Astrocyte (in vitro differentiated cells and primary cell): ENCODE data around the gene TCAIM. TPM values are rescaled to one million over a fixed set of nuclear protein-coding genes. Genes with fewer than 3 reads are reported as not detected.

ENCODE experiments used
- DNase-seq: peaks from one replicate; pipeline ENCODE4 v3.0.0-alpha.2; 2010; ENCODE audit warnings: low read depth
- FAIRE-seq: peaks from 2 replicates; lab custom pipeline; 2011; peaks lifted over from hg19 to GRCh38; lab: Jason Lieb, UNC
- H2AFZ ChIP-seq: 2 replicates; pipeline ENCODE4 v1.6.0; 2012; ENCODE audit warnings: low read depth, low read length, inconsistent platforms
- H3K27ac ChIP-seq: 2 replicates; pipeline ENCODE4 v1.5.1; 2011; ENCODE audit warnings: low read depth, low read length, inconsistent platforms
- H3K27me3 ChIP-seq: 2 replicates; pipeline ENCODE4 v1.6.0; 2011; ENCODE audit warnings: low read length, inconsistent platforms; ENCODE audit not compliant: insufficient read depth
- H3K36me3 ChIP-seq: 2 replicates; pipeline ENCODE4 v1.5.1; 2011; ENCODE audit warnings: low read length, inconsistent platforms; ENCODE audit not compliant: insufficient read depth
- H3K4me1 ChIP-seq: 2 replicates; pipeline ENCODE4 v1.5.1; 2011; ENCODE audit warnings: low read length, inconsistent platforms; ENCODE audit not compliant: insufficient read depth
- H3K4me2 ChIP-seq: 2 replicates; pipeline ENCODE4 v1.6.0; 2012; ENCODE audit warnings: low read length, inconsistent platforms
- H3K4me3 ChIP-seq: 2 replicates; pipeline ENCODE4 v1.5.1; 2011; ENCODE audit warnings: low read depth, mild to moderate bottlenecking, low read length, inconsistent platforms; ENCODE audit not compliant: insufficient read depth
- H3K79me2 ChIP-seq: 2 replicates; pipeline ENCODE4 v1.6.0; 2012; ENCODE audit warnings: mild to moderate bottlenecking, low read length, inconsistent platforms; ENCODE audit not compliant: insufficient read depth
- H3K9ac ChIP-seq: 2 replicates; pipeline ENCODE4 v1.6.0; 2012; ENCODE audit warnings: mild to moderate bottlenecking, low read length, inconsistent platforms
- H3K9me3 ChIP-seq: 2 replicates; pipeline ENCODE4 v1.5.1; 2012; ENCODE audit warnings: low read depth, mild to moderate bottlenecking, low read length, inconsistent platforms; ENCODE audit not compliant: insufficient read depth
- H4K20me1 ChIP-seq: 2 replicates; pipeline ENCODE4 v1.6.0; 2012; ENCODE audit warnings: low read length, inconsistent platforms; ENCODE audit not compliant: insufficient read depth
- H3K27ac Mint-ChIP-seq: one replicate; pipeline ENCODE4 v1.8.0; 2021; ENCODE audit warnings: mild to moderate bottlenecking, mixed read lengths; ENCODE audit not compliant: unreplicated experiment
- H3K27me3 Mint-ChIP-seq: one replicate; pipeline ENCODE4 v1.8.0; 2021; ENCODE audit warnings: low read depth, mixed read lengths; ENCODE audit not compliant: unreplicated experiment
- H3K36me3 Mint-ChIP-seq: one replicate; pipeline ENCODE4 v1.8.0; 2021; ENCODE audit warnings: low read depth, mixed read lengths; ENCODE audit not compliant: unreplicated experiment
- H3K4me1 Mint-ChIP-seq: one replicate; pipeline ENCODE4 v1.8.0; 2021; ENCODE audit warnings: low read depth, mixed read lengths; ENCODE audit not compliant: unreplicated experiment
- H3K4me3 Mint-ChIP-seq: one replicate; pipeline ENCODE4 v1.8.0; 2021; ENCODE audit warnings: mild to moderate bottlenecking, moderate library complexity, mixed read lengths; ENCODE audit not compliant: unreplicated experiment
- H3K9me3 Mint-ChIP-seq: one replicate; pipeline ENCODE4 v1.8.0; 2021; ENCODE audit warnings: mild to moderate bottlenecking, mixed read lengths; ENCODE audit not compliant: unreplicated experiment
- CTCF ChIP-seq: IDR thresholded peaks from 2 replicates; pipeline ENCODE4 v1.5.1; 2011; ENCODE audit warnings: low read depth, mild to moderate bottlenecking, inconsistent platforms, low read length, moderate library complexity; ENCODE audit not compliant: insufficient read depth
- EZH2 ChIP-seq: IDR thresholded peaks from 2 replicates; pipeline ENCODE4 v1.6.1; 2012; ENCODE audit warnings: mild to moderate bottlenecking, low read length, inconsistent platforms; ENCODE audit not compliant: insufficient read depth
- total RNA-seq: library from RNA; stranded (reverse); gene quantifications from 2 replicates; pipeline ENCODE4 v1.2.1, GENCODE V29; 2021

The TCAIM gene
- total RNA-seq, 1 donor from 2014 or later: 25.5 TPM

GRCh38 chr3:44442596-44443309 lies 104.2 kb downstream of the TCAIM start:
- H3K4me2 ChIP-seq: no peak overlapping the region
- H3K4me3 ChIP-seq: no peak overlapping the region
- TF ChIP-seq CTCF: no peak
- TF ChIP-seq EZH2: no peak
- FAIRE-seq (no peak), DNase-seq (no peak)
- H3K4me1 Mint-ChIP-seq: peaks cover 6% of the 10 kb centered on the region
- no peaks in the 10 kb centered on the region for H3K27me3 Mint-ChIP-seq
- H3K27me3 ChIP-seq: no peaks in the 10 kb centered on the region
- H3K27ac ChIP-seq: no peak overlapping the region
- H4K20me1 ChIP-seq: no peaks in the 10 kb centered on the region
- H3K79me2 ChIP-seq: peaks cover 4% of the 10 kb centered on the region
- H2AFZ ChIP-seq: no peak overlapping the region
- no peak overlapping the region for H3K27ac Mint-ChIP-seq
- peaks cover 25% of the 10 kb centered on the region for H3K9me3 ChIP-seq
- no peak overlapping the region for H3K9ac ChIP-seq
- H3K4me3 Mint-ChIP-seq: no peak overlapping the region
- H3K4me1 ChIP-seq: peaks cover 2% of the 10 kb centered on the region
- H3K36me3 ChIP-seq: peaks cover 28% of the 10 kb centered on the region
- peaks cover 41% of the 10 kb centered on the region for H3K36me3 Mint-ChIP-seq
- H3K9me3 Mint-ChIP-seq: peaks cover 15% of the 10 kb centered on the region

GRCh38 chr3:44444437-44444836 lies 105.9 kb downstream of the TCAIM start:
- H3K27ac Mint-ChIP-seq: no peak overlapping the region
- Histone ChIP-seq H2AFZ (no peak overlapping the region), H3K4me2 (no peak overlapping the region), H3K9me3 (peaks cover 39% of the 10 kb centered on the region), H3K4me3 (no peak overlapping the region), H3K27me3 (no peaks in the 10 kb centered on the region), H3K79me2 (peaks cover 4% of the 10 kb centered on the region), H3K27ac (no peak overlapping the region), H3K4me1 (peaks cover 2% of the 10 kb centered on the region), H3K9ac (no peak overlapping the region), H3K36me3 (peaks cover 45% of the 10 kb centered on the region), H4K20me1 (no peaks in the 10 kb centered on the region)
- TF ChIP-seq EZH2 (no peak), CTCF (no peak)
- no peaks in the 10 kb centered on the region for H3K27me3 Mint-ChIP-seq
- H3K9me3 Mint-ChIP-seq: peaks cover 23% of the 10 kb centered on the region
- peaks cover 55% of the 10 kb centered on the region for H3K36me3 Mint-ChIP-seq
- FAIRE-seq (no peak), DNase-seq (no peak)
- H3K4me3 Mint-ChIP-seq: no peak overlapping the region
- H3K4me1 Mint-ChIP-seq: peaks cover 4% of the 10 kb centered on the region
